ENCODE data around the gene UBN2.
A peak's percentile ranks its signal among the peaks of the same experiment; 100 is the strongest.

UBN2 gene

GRCh38 chr7:139341058-139341775 lies 110.2 kb downstream of the UBN2 start, which contains the start of gene FMC1:
TSS of gene FMC1 (plus strand) at chr7:139341337. CDS start at chr7:139341385, 48 bp downstream.
- Histone ChIP-seq H3K27me3 (ENCODE audit: insufficient read depth, poor library complexity, severe bottlenecking) (no peaks in the 10 kb centered on the region), H3K4me3 (replicated peaks; ENCODE audit: insufficient read depth, low read length) (peak within 1 kb of the TSS; percentile 75), H3K27ac (replicated peaks) (peak within 1 kb of the TSS; percentile 99)
- peak; percentile 87 to 95 for DNase-seq (ENCODE audit: low read depth in 1 of 2, low spot score in 1 of 2)
- TF ChIP-seq REST (IDR thresholded peaks at IDR 0.05; ENCODE audit: insufficient replicate concordance, low read depth) (peak; percentile 53), SPI1 (IDR thresholded peaks at IDR 0.05; ENCODE audit: borderline replicate concordance, low read depth) (no peak), GABPA (IDR thresholded peaks at IDR 0.05; ENCODE audit: low read depth) (no peak), POLR2AphosphoS5 (IDR thresholded peaks at IDR 0.05; ENCODE audit: low read depth) (peak; percentile 87)

GRCh38 chr7:139341776-139342226 lies 110.8 kb downstream of the UBN2 start:
- H3K4me3 ChIP-seq (replicated peaks; ENCODE audit: insufficient read depth, low read length): peak overlapping the region; percentile 75
- TF ChIP-seq CTCF (IDR thresholded peaks at IDR 0.05; ENCODE audit: insufficient read depth, low read length): no peak
- TF ChIP-seq GABPA (IDR thresholded peaks at IDR 0.05; ENCODE audit: low read depth): no peak
- no peak for TF ChIP-seq REST (IDR thresholded peaks at IDR 0.05; ENCODE audit: insufficient replicate concordance, low read depth)
- TF ChIP-seq SPI1 (IDR thresholded peaks at IDR 0.05; ENCODE audit: borderline replicate concordance, low read depth): no peak
- no peak for TF ChIP-seq POLR2AphosphoS5 (IDR thresholded peaks at IDR 0.05; ENCODE audit: low read depth)
- DNase-seq (ENCODE audit: low read depth in 1 of 2, low spot score in 1 of 2): no peak
- peak overlapping the region; percentile 99 for H3K27ac ChIP-seq (replicated peaks)
- H3K27me3 ChIP-seq (ENCODE audit: insufficient read depth, poor library complexity, severe bottlenecking): no peaks in the 10 kb centered on the region

GRCh38 chr7:139345042-139345441 lies 114.0 kb downstream of the UBN2 start:
- TF ChIP-seq SPI1 (IDR thresholded peaks at IDR 0.05; ENCODE audit: borderline replicate concordance, low read depth): no peak
- no peak for TF ChIP-seq GABPA (IDR thresholded peaks at IDR 0.05; ENCODE audit: low read depth)
- no peak for TF ChIP-seq REST (IDR thresholded peaks at IDR 0.05; ENCODE audit: insufficient replicate concordance, low read depth)
- TF ChIP-seq CTCF (IDR thresholded peaks at IDR 0.05; ENCODE audit: insufficient read depth, low read length): no peak
- no peak for TF ChIP-seq POLR2AphosphoS5 (IDR thresholded peaks at IDR 0.05; ENCODE audit: low read depth)
- no peak for DNase-seq (ENCODE audit: low read depth in 1 of 2, low spot score in 1 of 2)
- no peaks in the 10 kb centered on the region for H3K27me3 ChIP-seq (ENCODE audit: insufficient read depth, poor library complexity, severe bottlenecking)
- H3K27ac ChIP-seq (replicated peaks): no peak overlapping the region
- H3K4me3 ChIP-seq (replicated peaks; ENCODE audit: insufficient read depth, low read length): no peak overlapping the region

Measured in HL-60 (cell line).